Kidney (tissue), 14 donors: ENCODE measurements around the gene KCNT1. TPM values are rescaled to one million over a fixed set of nuclear protein-coding genes. Genes with fewer than 3 reads are reported as not detected.

Experiments used
- DNase-seq, 5 donors: peaks; one replicate each; pipeline ENCODE4 v3.0.0-alpha.2; 2013 to 2020
- FAIRE-seq: peaks from 2 replicates; lab custom pipeline; 2012; peaks lifted over from hg19 to GRCh38; lab: Jason Lieb, UNC
- H3K27ac ChIP-seq, 2 donors: one replicate each; pipeline ENCODE4 v1.7.0; 2013; ENCODE audit warnings: low read depth in 2 of 2, low read length in 2 of 2, inconsistent platforms in 1 of 2
- H3K27me3 ChIP-seq: one replicate; pipeline ENCODE4 v1.7.1; 2013; ENCODE audit warnings: low read length, inconsistent platforms; ENCODE audit not compliant: control insufficient read depth, insufficient read depth
- H3K36me3 ChIP-seq, 3 donors: one replicate each; pipeline versions ENCODE4 v1.7.0 to v1.7.1; 2013; ENCODE audit warnings: low read length in 3 of 3, control low read depth in 1 of 3, inconsistent platforms in 1 of 3; ENCODE audit not compliant: insufficient read depth in 3 of 3, control insufficient read depth in 2 of 3
- H3K4me1 ChIP-seq, 3 donors: one replicate each; pipeline versions ENCODE4 v1.7.0 to v1.7.1; 2013; ENCODE audit warnings: low read length in 3 of 3, inconsistent platforms in 1 of 3, low read depth in 1 of 3; ENCODE audit not compliant: control insufficient read depth in 2 of 3, insufficient read depth in 2 of 3
- H3K4me3 ChIP-seq, 3 donors: one replicate each; pipeline versions ENCODE4 v1.7.0 to v1.8.1; 2013; ENCODE audit warnings: low read length in 3 of 3, control low read depth in 1 of 3, inconsistent platforms in 1 of 3
- H3K9ac ChIP-seq, 3 donors: one replicate each; pipeline versions ENCODE4 v1.7.0 to v1.7.1; 2013; ENCODE audit warnings: low read length in 3 of 3, control low read depth in 1 of 3, inconsistent platforms in 1 of 3
- H3K9me3 ChIP-seq, 3 donors: one replicate each; pipeline versions ENCODE4 v1.7.0 to v1.7.1; 2013; ENCODE audit warnings: low read length in 3 of 3, control low read depth in 1 of 3, inconsistent platforms in 1 of 3; ENCODE audit not compliant: control insufficient read depth in 2 of 3, insufficient read depth in 1 of 3
- intact Hi-C: fragments of 100-400 bp; cut with DNase I; formaldehyde crosslinking; loops from one replicate; pipeline ENCODE4 v1.11.1; 2022
- polyA plus RNA-seq: library from polyadenylated mRNA; stranded (reverse); fragments of 350-450 nt; fragmentation: Illumina TruSeq; extraction: RNeasy Lipid Tissue Mini Kit (QIAGEN cat#74804); gene quantifications from one replicate; pipeline ENCODE4 v1.2.3, GENCODE V29; 2014; ENCODE audit warnings: low read depth, low replicate concordance; ENCODE audit not compliant: insufficient read depth
- total RNA-seq: library from RNA; stranded (reverse); fragmentation: NEBNext Ultra II Directional; extraction: Animal tissue kit (Norgen Biotek cat#: 25700); gene quantifications from one replicate; pipeline ENCODE4 v1.2.1, GENCODE V29; 2021
- TF ChIP-seq, protein P1 (sequence below): IDR thresholded peaks from 3 replicates; pipeline ENCODE4 v1.5.1; 2012; ENCODE audit warnings: mild to moderate bottlenecking, moderate library complexity, borderline replicate concordance; ENCODE audit not compliant: insufficient read depth; ENCODE audit errors: extremely low read depth
- donor health status: control.
- donor health status: control.
- donor health status: control.
- donor health status: control.
- donor health status: control.
- donor health status: DM: yes; HTN: yes; CAD: no.
- donor health status: Normal renal cell carcinoma (clear cell type).

Gene KCNT1
- total and polyA plus RNA-seq, 2 donors from 2014 or later, result 0.15 TPM; not detected in 1

DNA sequence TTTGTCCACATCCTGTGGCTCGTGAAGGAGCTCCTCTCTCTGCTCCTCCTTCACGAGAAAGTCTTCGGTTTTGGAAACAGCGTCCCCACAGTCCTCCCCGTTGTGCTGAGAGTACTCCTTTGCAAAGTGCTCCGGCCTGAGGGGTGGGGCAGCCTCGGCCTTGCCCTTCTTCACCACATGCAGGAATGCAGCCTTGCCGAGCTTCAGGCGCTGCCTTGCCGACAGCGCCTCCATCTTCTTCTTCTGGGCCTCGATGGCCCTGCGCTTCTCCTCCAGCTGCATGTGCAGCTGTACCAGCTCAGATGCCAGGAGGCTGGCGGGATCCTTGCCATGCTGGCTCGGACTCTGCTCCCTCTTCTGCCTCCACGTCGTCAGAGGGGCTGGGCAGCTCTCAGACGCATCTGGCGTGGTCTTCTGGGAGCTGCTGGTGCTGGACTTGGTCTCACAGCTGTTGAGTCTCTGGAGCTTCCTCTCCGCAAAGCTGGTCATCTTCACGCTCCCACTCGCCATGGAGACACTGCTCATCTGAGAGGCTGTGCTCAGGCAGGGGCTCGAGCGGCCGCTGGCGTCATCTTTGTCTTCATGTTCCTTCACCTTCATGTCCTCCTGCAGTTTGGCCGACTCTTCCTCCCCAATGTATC lies 119.9 kb downstream of the KCNT1 start:
- Histone ChIP-seq H3K27me3 (no peaks in the 10 kb centered on the region), H3K9ac (no peak overlapping the region), H3K27ac (no peak overlapping the region), H3K36me3 (peaks cover 3 to 34% (median 24%) of the 10 kb centered on the region in 3 donors), H3K9me3 (no peaks in the 10 kb centered on the region), H3K4me1 (no peaks in the 10 kb centered on the region), H3K4me3 (no peak overlapping the region)
- intact Hi-C loops, result no loop called here
- TF ChIP-seq, protein P1, sequence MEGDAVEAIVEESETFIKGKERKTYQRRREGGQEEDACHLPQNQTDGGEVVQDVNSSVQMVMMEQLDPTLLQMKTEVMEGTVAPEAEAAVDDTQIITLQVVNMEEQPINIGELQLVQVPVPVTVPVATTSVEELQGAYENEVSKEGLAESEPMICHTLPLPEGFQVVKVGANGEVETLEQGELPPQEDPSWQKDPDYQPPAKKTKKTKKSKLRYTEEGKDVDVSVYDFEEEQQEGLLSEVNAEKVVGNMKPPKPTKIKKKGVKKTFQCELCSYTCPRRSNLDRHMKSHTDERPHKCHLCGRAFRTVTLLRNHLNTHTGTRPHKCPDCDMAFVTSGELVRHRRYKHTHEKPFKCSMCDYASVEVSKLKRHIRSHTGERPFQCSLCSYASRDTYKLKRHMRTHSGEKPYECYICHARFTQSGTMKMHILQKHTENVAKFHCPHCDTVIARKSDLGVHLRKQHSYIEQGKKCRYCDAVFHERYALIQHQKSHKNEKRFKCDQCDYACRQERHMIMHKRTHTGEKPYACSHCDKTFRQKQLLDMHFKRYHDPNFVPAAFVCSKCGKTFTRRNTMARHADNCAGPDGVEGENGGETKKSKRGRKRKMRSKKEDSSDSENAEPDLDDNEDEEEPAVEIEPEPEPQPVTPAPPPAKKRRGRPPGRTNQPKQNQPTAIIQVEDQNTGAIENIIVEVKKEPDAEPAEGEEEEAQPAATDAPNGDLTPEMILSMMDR, result no peak
- FAIRE-seq (no peak), DNase-seq (no peak)

DNA sequence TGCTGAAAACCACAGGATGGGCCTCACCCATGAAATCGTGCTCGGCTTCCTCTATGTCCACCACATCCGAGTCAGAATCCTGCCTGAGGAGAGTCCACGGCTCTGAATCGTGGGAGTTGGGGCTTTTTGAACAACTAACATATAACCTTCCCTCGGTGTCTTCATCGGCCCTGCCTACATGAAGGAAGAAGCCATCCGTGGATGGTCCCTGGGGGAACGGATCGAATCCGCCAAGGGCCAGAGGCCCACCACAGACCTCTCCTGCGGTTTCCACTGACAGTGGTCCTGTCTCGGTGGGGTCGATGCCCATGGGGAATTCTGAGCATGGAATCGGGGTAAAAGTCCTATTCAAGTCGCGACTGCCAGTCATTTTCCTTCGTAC lies 120.4 kb downstream of the KCNT1 start:
- Histone ChIP-seq H3K4me3 (no peak overlapping the region), H3K4me1 (no peaks in the 10 kb centered on the region), H3K27me3 (no peaks in the 10 kb centered on the region), H3K27ac (no peak overlapping the region), H3K9ac (no peak overlapping the region), H3K36me3 (peaks cover 3 to 33% (median 21%) of the 10 kb centered on the region in 3 donors), H3K9me3 (no peaks in the 10 kb centered on the region)
- intact Hi-C loops, result no loop called here
- TF ChIP-seq, protein P1, result no peak
- DNase-seq, result no peak
- FAIRE-seq, result no peak

DNA sequence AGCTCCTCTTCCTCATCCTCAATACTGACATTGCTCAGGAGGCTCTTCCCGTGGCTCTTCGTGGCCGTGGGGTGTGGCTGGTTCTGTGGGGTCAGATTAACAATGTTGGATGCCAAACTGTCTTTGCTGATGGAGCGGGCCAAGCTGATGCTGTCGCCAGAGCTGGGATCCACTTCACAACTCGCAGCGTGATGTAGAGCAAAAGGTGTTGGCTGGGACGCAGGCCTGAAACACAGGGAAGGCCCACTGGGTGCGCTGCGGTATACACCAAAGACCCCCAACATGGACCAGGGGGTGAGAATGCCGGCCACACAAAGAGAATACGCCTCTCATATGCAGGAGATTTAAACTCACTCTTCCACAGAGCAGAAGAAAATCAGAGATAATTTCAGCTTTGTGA lies 121.1 kb downstream of the KCNT1 start:
- H3K36me3 ChIP-seq, result peaks cover 3 to 29% (median 21%) of the 10 kb centered on the region in 3 donors
- no peak overlapping the region for H3K9ac ChIP-seq
- TF ChIP-seq, protein P1, result no peak
- FAIRE-seq (no peak), DNase-seq (no peak)
- no peak overlapping the region for H3K4me3 ChIP-seq
- no peaks in the 10 kb centered on the region for H3K27me3 ChIP-seq
- no peaks in the 10 kb centered on the region for H3K4me1 ChIP-seq
- no peak overlapping the region for H3K27ac ChIP-seq
- no peaks in the 10 kb centered on the region for H3K9me3 ChIP-seq
- intact Hi-C loops, result no loop called here
